GM12878 (cell line): ENCODE data around the gene CCNJL. TPM values are rescaled to one million over a fixed set of nuclear protein-coding genes. Genes with fewer than 3 reads are reported as not detected.

Experiments
- ATAC-seq: fragments of 200-7000 bp; cut with Tn5 transposase; 3 replicates; pipeline ENCODE4 v1.9.1; 2020; ENCODE audit warnings: mild to moderate bottlenecking, moderate library complexity
- BruUV-seq: library from RNA; stranded (reverse); fragments of 400-500 nt; replicated peaks from 2 replicates; lab custom pipeline; 2021; lab: Mats Ljungman, UMichigan
- CTCF ChIA-PET: fragments of 300-600 bp; sonication (Branson Sonifier 250); formaldehyde crosslinking; extraction: SDS; loops from one replicate; lab custom pipeline; 2021; ENCODE audit warnings: inconsistent platforms; lab: Yijun Ruan, JAX
- POLR2A ChIA-PET: fragments of 350-600 bp; formaldehyde crosslinking; extraction: SDS; loops from one replicate; lab custom pipeline; 2021; ENCODE audit warnings: inconsistent platforms; lab: Charles Lee
- RAD21 ChIA-PET: fragments of 300-600 bp; sonication (Branson Sonifier 250); formaldehyde crosslinking; loops from one replicate; lab custom pipeline; 2023; ENCODE audit warnings: antibody characterized with exemption; ENCODE audit not compliant: unreplicated experiment; lab: Charles Lee
- SMC1A ChIA-PET: fragments of 300-600 bp; sonication (Branson Sonifier 250); formaldehyde crosslinking; loops from one replicate; lab custom pipeline; 2023; ENCODE audit not compliant: unreplicated experiment, uncharacterized antibody; lab: Charles Lee
- DNase-seq: peaks from one replicate; pipeline ENCODE4 v3.0.0-alpha.2; 2011; ENCODE audit warnings: low read depth, low spot score
- FAIRE-seq: peaks from 3 replicates; lab custom pipeline; 2011; peaks lifted over from hg19 to GRCh38; lab: Jason Lieb, UNC
- H2AFZ ChIP-seq: 2 replicates; pipeline ENCODE4 v1.6.0; 2011; ENCODE audit warnings: low read depth, low read length, control low read depth; ENCODE audit not compliant: control insufficient read depth
- H3K27ac ChIP-seq: 2 replicates; pipeline ENCODE4 v1.5.1; 2011; ENCODE audit warnings: control low read depth; ENCODE audit not compliant: control insufficient read depth, insufficient read depth
- H3K27me3 ChIP-seq, 2 experiments: replicated peaks in 1 of 2; 2 replicates each; pipeline versions ENCODE4 v1.6.0 to v1.6.1; 2011; ENCODE audit warnings: low read length in 1 of 2; ENCODE audit not compliant: control insufficient read depth in 2 of 2, insufficient read depth in 2 of 2
- H3K36me3 ChIP-seq, 2 experiments: 2 replicates each; pipeline ENCODE4 v1.5.1; 2011; ENCODE audit warnings: low read length in 1 of 2; ENCODE audit not compliant: control insufficient read depth in 2 of 2, insufficient read depth in 2 of 2
- H3K4me1 ChIP-seq: 2 replicates; pipeline ENCODE4 v1.6.1; 2011; ENCODE audit warnings: mild to moderate bottlenecking, low read length, moderate library complexity, mixed read lengths; ENCODE audit not compliant: control insufficient read depth, insufficient read depth
- H3K4me2 ChIP-seq: 2 replicates; pipeline ENCODE4 v1.6.0; 2011; ENCODE audit warnings: control low read depth; ENCODE audit not compliant: control insufficient read depth, insufficient read depth
- H3K4me3 ChIP-seq: fragments of 200-600 bp; sonication (generic); 2 replicates; pipeline ENCODE4 v1.5.1; 2016
- H3K79me2 ChIP-seq: 2 replicates; pipeline ENCODE4 v1.6.0; 2011; ENCODE audit warnings: low read length; ENCODE audit not compliant: control insufficient read depth, insufficient read depth
- H3K9ac ChIP-seq: 2 replicates; pipeline ENCODE4 v1.8.0; 2011; ENCODE audit warnings: low read length, control low read depth, mixed read lengths; ENCODE audit not compliant: control insufficient read depth, insufficient read depth
- H3K9me3 ChIP-seq: replicated peaks from 3 replicates; pipeline ENCODE4 v1.5.1; 2011; ENCODE audit warnings: mild to moderate bottlenecking, low read length; ENCODE audit not compliant: control insufficient read depth, insufficient read depth
- H4K20me1 ChIP-seq: 2 replicates; pipeline ENCODE4 v1.6.0; 2011; ENCODE audit not compliant: control insufficient read depth, insufficient read depth
- CHD4 ChIP-seq: fragments of 200-600 bp; sonication (generic); IDR thresholded peaks from 2 replicates; pipeline ENCODE4 v1.6.1; 2016; ENCODE audit warnings: mild to moderate bottlenecking
- FOS ChIP-seq: IDR thresholded peaks from 3 replicates; pipeline ENCODE4 v1.6.1; 2011; ENCODE audit warnings: borderline replicate concordance; ENCODE audit not compliant: insufficient read length; ENCODE audit errors: extremely low read depth
- IRF4 ChIP-seq: IDR thresholded peaks from 2 replicates; pipeline ENCODE4 v1.6.1; 2011; ENCODE audit warnings: low read depth, low read length
- KAT2A ChIP-seq: conservative IDR thresholded peaks from 2 replicates; pipeline ENCODE4 v1.6.1; 2011; ENCODE audit warnings: low read depth, low read length; ENCODE audit not compliant: control insufficient read depth
- MTA2 ChIP-seq: fragments of 450-650 bp; IDR thresholded peaks from 2 replicates; pipeline ENCODE4 v1.6.1; 2016; ENCODE audit warnings: low read depth, mild to moderate bottlenecking, moderate library complexity
- NRF1 ChIP-seq: conservative IDR thresholded peaks from 2 replicates; pipeline ENCODE4 v1.6.1; 2011; ENCODE audit warnings: mild to moderate bottlenecking, low read depth, low read length, improper control_type of control experiment
- RAD51 ChIP-seq: fragments of 450-650 bp; IDR thresholded peaks from 2 replicates; pipeline ENCODE4 v1.6.1; 2016; ENCODE audit warnings: moderate library complexity, mild to moderate bottlenecking, inconsistent platforms
- TCF3 ChIP-seq: IDR thresholded peaks from 2 replicates; pipeline ENCODE4 v1.6.1; 2012; ENCODE audit warnings: low read depth, mild to moderate bottlenecking, low read length, borderline replicate concordance; ENCODE audit not compliant: insufficient read depth
- ZBTB33 ChIP-seq: fragments of 450-650 bp; IDR thresholded peaks from 2 replicates; pipeline ENCODE4 v1.6.1; 2017; ENCODE audit warnings: mild to moderate bottlenecking
- WGBS: methylation state at CpG from one replicate; pipeline ENCODE4 v1.1.6; 2016; ENCODE audit warnings: low lambda C conversion rate; ENCODE audit not compliant: insufficient replicate concordance, insufficient coverage; ENCODE audit errors: missing lambda C conversion rate; 5-methylcytosine and 5-hydroxymethylcytosine counted together
- in situ Hi-C: fragments of 300-500 bp; cut with MboI; formaldehyde crosslinking; loops from 9 replicates; pipeline ENCODE4 v1.14.3; 2018; ENCODE audit warnings: mixed read lengths
- intact Hi-C: fragments of 100-400 bp; cut with micrococcal nuclease; formaldehyde crosslinking; loops from one replicate; pipeline ENCODE4 v1.14.2; 2022; ENCODE audit not compliant: unreplicated experiment
- polyA plus RNA-seq, 11 experiments: library from polyadenylated mRNA; depleted of rRNA in 4 of 11; unstranded in 6 of 11; stranded (reverse) in 5 of 11; fragments of >200 nt; fragmentation: Nextera tagmentation in 4 of 11; fragmentation: Illumina TruSeq in 1 of 11; extraction: Ambion mirVana in 4 of 11; extraction: Trizol in 1 of 11; gene quantifications; 1 replicate in 1 of 11; 2 replicates in 10 of 11; pipeline versions ENCODE4 v1.2.1 to v1.2.3, GENCODE V29; 2011 to 2016; ENCODE audit warnings: inconsistent platforms in 2 of 11, missing spikeins in 2 of 11, low read depth in 1 of 11
- total RNA-seq, 4 experiments: library from RNA; depleted of rRNA in 3 of 4; stranded (reverse); fragments of >200 nt in 3 of 4; fragmentation: Illumina TruSeq in 1 of 4; extraction: Trizol in 1 of 4; gene quantifications; 2 replicates each; pipeline versions ENCODE4 v1.2.1 to v1.2.3, GENCODE V29; 2013 to 2021

The CCNJL gene
- total and polyA plus RNA-seq, 10 of the 15 experiments (the other 5 are each of a cell fraction or from before 2014, with no cell fraction given), result 0.09 to 0.20 (median 0.10) TPM; not detected in 7

GRCh38 chr5:160272889-160273288 is 39.5 kb downstream of the CCNJL start (continued):
- no peak for TF ChIP-seq KAT2A
- TF ChIP-seq MTA2, result no peak
- no peak for TF ChIP-seq ZBTB33
- TF ChIP-seq NRF1, result no peak
- TF ChIP-seq CHD4, result no peak
- TF ChIP-seq TCF3, result no peak
- no peak for TF ChIP-seq FOS
- TF ChIP-seq RAD51, result no peak
- TF ChIP-seq, all 136 proteins: peak for 0

- no peak for DNase-seq
- ChIA-PET SMC1A (interaction anchor here (1.3 to 1.6 kb wide), 2 partner anchors 12 to 14 kb away, joined by 4 to 5 read pairs; no protein-coding TSS in a partner anchor), POLR2A (no interaction called here), CTCF (interaction anchor here (1.2 to 1.5 kb wide), 3 partner anchors 10 to 21 kb away, joined by 3 to 4 read pairs (median 3); no protein-coding TSS in a partner anchor)
- H2AFZ ChIP-seq, result no peak overlapping the region; the same call in 1 of the 2 replicates
- H3K4me3 ChIP-seq, result no peak overlapping the region
- ATAC-seq, result no peak
- in situ Hi-C loops, result no loop called here
- H3K27me3 ChIP-seq, result no peaks in the 10 kb centered on the region
- H3K27ac ChIP-seq, result no peak overlapping the region
- no TSS peak for BruUV-seq
- H3K36me3 ChIP-seq, result no peaks in the 10 kb centered on the region
- 19% methylated on average over 3 of the region's 3 CpGs for WGBS
- no peak overlapping the region for H3K9ac ChIP-seq
- FAIRE-seq, result no peak
- TF ChIP-seq IRF4, result no peak
- TF ChIP-seq, all 136 proteins: peak for 0
- no peaks in the 10 kb centered on the region for H3K9me3 ChIP-seq
- H3K79me2 ChIP-seq, result no peaks in the 10 kb centered on the region
- H4K20me1 ChIP-seq, result no peaks in the 10 kb centered on the region
- RAD21 ChIA-PET, result interaction anchor here (1.0 to 2.1 kb wide), 2 partner anchors 12 to 41 kb away, joined by 3 to 5 read pairs; no protein-coding TSS in a partner anchor
- H3K4me2 ChIP-seq, result no peak overlapping the region
- intact Hi-C loops, result no loop called here
- peaks cover 11% of the 10 kb centered on the region for H3K4me1 ChIP-seq
Measured at GRCh38 chr5:160272264-160272663, 40.1 kb downstream of the CCNJL start.
